ENCODE measurements around the gene TCERG1L. TPM values are rescaled to one million over a fixed set of nuclear protein-coding genes. Genes with fewer than 3 reads are reported as not detected.

Gene TCERG1L
- polyA plus RNA-seq, 3 donors from 2014 or later = not detected

- Mint-ChIP-seq H3K4me3 (no peak overlapping the region), H3K27ac (no peak overlapping the region), H3K9me3 (peaks cover 0 to 9% (median 0%) of the 10 kb centered on the region in 6 donors), H3K27me3 (ENCODE audit: low read depth in 3 of 3) (peaks cover 0 to 3% (median 3%) of the 10 kb centered on the region in 3 donors), H3K4me1 (no peaks in the 10 kb centered on the region), H3K36me3 (no peaks in the 10 kb centered on the region)
- DNase-seq = no peak
Measured at GRCh38 chr10:131188494-131188893, 123.0 kb downstream of the TCERG1L start.

- Mint-ChIP-seq H3K27me3 (ENCODE audit: low read depth in 3 of 3) (peaks cover 0 to 3% (median 3%) of the 10 kb centered on the region in 3 donors), H3K4me3 (no peak overlapping the region), H3K27ac (no peak overlapping the region), H3K4me1 (no peaks in the 10 kb centered on the region), H3K36me3 (no peaks in the 10 kb centered on the region), H3K9me3 (peaks cover 0 to 4% (median 0%) of the 10 kb centered on the region in 6 donors)
- no peak for DNase-seq
Measured at GRCh38 chr10:131187926-131188325, 123.6 kb downstream of the TCERG1L start.

- peaks cover 0 to 2% (median 0%) of the 10 kb centered on the region in 6 donors for H3K9me3 Mint-ChIP-seq
- H3K36me3 Mint-ChIP-seq = no peaks in the 10 kb centered on the region
- no peaks in the 10 kb centered on the region for H3K4me1 Mint-ChIP-seq
- no peak overlapping the region for H3K4me3 Mint-ChIP-seq
- H3K27me3 Mint-ChIP-seq (ENCODE audit: low read depth in 3 of 3) = peaks cover 0 to 3% (median 3%) of the 10 kb centered on the region in 3 donors
- no peak for DNase-seq
- H3K27ac Mint-ChIP-seq = no peak overlapping the region
Measured at GRCh38 chr10:131187274-131187673, 124.2 kb downstream of the TCERG1L start.

- no peaks in the 10 kb centered on the region for H3K36me3 Mint-ChIP-seq
- H3K4me1 Mint-ChIP-seq = no peaks in the 10 kb centered on the region
- no peak overlapping the region for H3K27ac Mint-ChIP-seq
- H3K27me3 Mint-ChIP-seq (ENCODE audit: low read depth in 3 of 3) = peaks cover 0 to 3% (median 3%) of the 10 kb centered on the region in 3 donors
- DNase-seq = no peak
- H3K4me3 Mint-ChIP-seq = no peak overlapping the region
- peaks cover 0 to 2% (median 0%) of the 10 kb centered on the region in 6 donors for H3K9me3 Mint-ChIP-seq
Measured at GRCh38 chr10:131186547-131187253, 124.8 kb downstream of the TCERG1L start.

GRCh38 chr10:131184503-131184902, 127.0 kb downstream of the TCERG1L start:
- Mint-ChIP-seq H3K36me3 (no peaks in the 10 kb centered on the region), H3K9me3 (peaks cover 0 to 2% (median 0%) of the 10 kb centered on the region in 6 donors), H3K27me3 (ENCODE audit: low read depth in 3 of 3) (peaks cover 0 to 4% (median 3%) of the 10 kb centered on the region in 3 donors), H3K4me3 (no peak overlapping the region), H3K27ac (no peak overlapping the region), H3K4me1 (no peaks in the 10 kb centered on the region)
- no peak for DNase-seq

GRCh38 chr10:131183546-131184045, 127.9 kb downstream of the TCERG1L start:
- H3K9me3 Mint-ChIP-seq = no peaks in the 10 kb centered on the region
- no peak for DNase-seq
- no peaks in the 10 kb centered on the region for H3K4me1 Mint-ChIP-seq
- H3K27me3 Mint-ChIP-seq (ENCODE audit: low read depth in 3 of 3) = peaks cover 0 to 4% (median 0%) of the 10 kb centered on the region in 3 donors
- no peak overlapping the region for H3K27ac Mint-ChIP-seq
- no peak overlapping the region for H3K4me3 Mint-ChIP-seq
- H3K36me3 Mint-ChIP-seq = no peaks in the 10 kb centered on the region

- Mint-ChIP-seq H3K4me3 (no peak overlapping the region), H3K9me3 (no peaks in the 10 kb centered on the region), H3K27me3 (ENCODE audit: low read depth in 3 of 3) (peaks cover 0 to 4% (median 0%) of the 10 kb centered on the region in 3 donors), H3K4me1 (no peaks in the 10 kb centered on the region), H3K36me3 (no peaks in the 10 kb centered on the region), H3K27ac (no peak overlapping the region)
- DNase-seq = no peak
Measured at GRCh38 chr10:131181456-131181855, 130.1 kb downstream of the TCERG1L start.

GRCh38 chr10:131180740-131181415, 130.6 kb downstream of the TCERG1L start:
- Mint-ChIP-seq H3K36me3 (no peaks in the 10 kb centered on the region), H3K27me3 (ENCODE audit: low read depth in 3 of 3) (peaks cover 0 to 4% (median 0%) of the 10 kb centered on the region in 3 donors), H3K4me3 (no peak overlapping the region), H3K9me3 (no peaks in the 10 kb centered on the region), H3K27ac (no peak overlapping the region), H3K4me1 (no peaks in the 10 kb centered on the region)
- no peak for DNase-seq

- H3K27ac Mint-ChIP-seq = no peak overlapping the region
- H3K4me1 Mint-ChIP-seq = no peaks in the 10 kb centered on the region
- H3K27me3 Mint-ChIP-seq (ENCODE audit: low read depth in 3 of 3) = peaks cover 0 to 6% (median 0%) of the 10 kb centered on the region in 3 donors
- no peak for DNase-seq
- no peaks in the 10 kb centered on the region for H3K9me3 Mint-ChIP-seq
- H3K4me3 Mint-ChIP-seq = no peak overlapping the region
- no peaks in the 10 kb centered on the region for H3K36me3 Mint-ChIP-seq
Measured at GRCh38 chr10:131180086-131180485, 131.4 kb downstream of the TCERG1L start.

GRCh38 chr10:131179361-131179760, 132.2 kb downstream of the TCERG1L start:
- no peaks in the 10 kb centered on the region for H3K9me3 Mint-ChIP-seq

GRCh38 chr10:131178521-131179331, 132.8 kb downstream of the TCERG1L start:
- no peak overlapping the region for H3K4me3 Mint-ChIP-seq
- peaks cover 0 to 3% (median 0%) of the 10 kb centered on the region in 3 donors for H3K27me3 Mint-ChIP-seq (ENCODE audit: low read depth in 3 of 3)
- no peak for DNase-seq
- H3K4me1 Mint-ChIP-seq = no peaks in the 10 kb centered on the region
- no peaks in the 10 kb centered on the region for H3K36me3 Mint-ChIP-seq
- H3K27ac Mint-ChIP-seq = no peak overlapping the region
- no peaks in the 10 kb centered on the region for H3K9me3 Mint-ChIP-seq

More at GRCh38 chr10:131179361-131179760, 132.2 kb downstream of the TCERG1L start:
- Mint-ChIP-seq H3K27me3 (ENCODE audit: low read depth in 3 of 3) (peaks cover 0 to 3% (median 0%) of the 10 kb centered on the region in 3 donors), H3K4me3 (no peak overlapping the region), H3K36me3 (no peaks in the 10 kb centered on the region), H3K4me1 (no peaks in the 10 kb centered on the region), H3K27ac (no peak overlapping the region)
- no peak for DNase-seq

GRCh38 chr10:131177431-131178327, 133.8 kb downstream of the TCERG1L start:
- Mint-ChIP-seq H3K27ac (no peak overlapping the region), H3K36me3 (no peaks in the 10 kb centered on the region), H3K9me3 (no peaks in the 10 kb centered on the region), H3K4me3 (no peak overlapping the region), H3K4me1 (no peaks in the 10 kb centered on the region), H3K27me3 (ENCODE audit: low read depth in 3 of 3) (peaks cover 0 to 3% (median 1%) of the 10 kb centered on the region in 3 donors)
- no peak for DNase-seq

- Mint-ChIP-seq H3K4me1 (no peaks in the 10 kb centered on the region), H3K36me3 (no peaks in the 10 kb centered on the region), H3K9me3 (no peaks in the 10 kb centered on the region), H3K27ac (no peak overlapping the region), H3K4me3 (no peak overlapping the region), H3K27me3 (ENCODE audit: low read depth in 3 of 3) (peaks cover 0 to 3% (median 1%) of the 10 kb centered on the region in 3 donors)
- no peak for DNase-seq
Measured at GRCh38 chr10:131176907-131177306, 134.6 kb downstream of the TCERG1L start.

All from immature natural killer cell (primary cell).